ENCODE data around the gene BPTF. TPM values are rescaled to one million over a fixed set of nuclear protein-coding genes. Genes with fewer than 3 reads are reported as not detected.
"Not testable (repeated sequence)": the region's sequence is repeated elsewhere in the genome, so short reads cannot be mapped to it uniquely, and the experiment has no call there.

BPTF gene
- total RNA-seq, 8 experiments from 2014 or later = 19.6 to 105 (median 76.4) TPM

DNA sequence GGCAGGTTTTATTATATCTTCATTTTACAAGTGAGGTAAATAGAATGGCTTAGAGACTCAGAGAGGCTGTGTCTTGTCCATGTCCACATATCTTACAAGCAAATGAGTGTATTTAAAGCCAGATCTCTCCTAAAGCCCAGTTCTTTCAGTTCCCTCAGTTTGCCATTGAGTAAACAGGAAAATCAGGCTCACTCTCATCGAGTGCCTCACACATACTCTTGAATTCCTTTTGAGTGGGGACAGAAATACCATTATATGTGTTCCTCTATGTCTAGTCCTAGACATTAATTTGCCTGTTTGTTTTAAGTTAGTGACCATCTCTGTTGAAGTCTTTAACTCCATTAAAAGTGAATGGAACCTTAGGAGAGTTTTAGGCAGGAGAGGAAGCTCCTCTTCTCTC is 40.1 kb downstream of the BPTF start:
- Histone ChIP-seq H3K4me1 (replicated peaks in 1 of 2) (no peaks in the 10 kb centered on the region), H3K4me3 (no peak overlapping the region), H3K27ac (no peak overlapping the region)
- in situ Hi-C loops (cut with MboI; ENCODE audit: low pct_unique_long_range_greater_than_20kb in 2 of 9, low sequenced_read_pairs in 9 of 9, unreplicated experiment in 9 of 9) = no loop called here
- 33 to 100% (median 63%) methylated on average over 1 of the region's 1 CpG; no CpG with 5 or more reads in 4 of the 10 experiments for WGBS, 10 experiments
- ATAC-seq (replicated peaks in 6 of 8) = no peak

DNA sequence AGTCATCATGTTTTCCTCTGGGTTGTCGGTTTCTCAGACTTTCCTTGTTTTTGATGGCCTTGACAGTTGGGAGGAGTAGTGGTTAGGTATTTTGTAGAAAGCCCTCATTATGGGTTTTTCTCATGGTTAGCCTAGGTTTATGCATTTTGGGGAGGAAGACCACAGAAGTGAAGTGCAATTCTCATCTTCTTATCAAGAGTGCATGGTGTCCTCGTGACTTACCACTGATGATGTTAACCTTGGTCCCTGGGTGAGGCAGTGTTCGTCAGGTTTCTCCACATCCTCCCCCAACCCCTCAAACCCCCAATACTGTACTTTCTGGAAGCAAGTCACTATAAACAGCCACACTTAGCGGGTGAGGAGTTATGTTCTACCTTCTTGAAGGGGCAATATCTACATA is 42.3 kb downstream of the BPTF start:
- H3K4me1 ChIP-seq (replicated peaks in 1 of 2) = no peaks in the 10 kb centered on the region
- ATAC-seq (replicated peaks in 6 of 8) = no peak
- no peak overlapping the region for H3K4me3 ChIP-seq
- in situ Hi-C loops (cut with MboI; ENCODE audit: low pct_unique_long_range_greater_than_20kb in 2 of 9, low sequenced_read_pairs in 9 of 9, unreplicated experiment in 9 of 9) = no loop called here
- WGBS, 10 experiments = 83 to 100% (median 100%) methylated on average over 1 to 4 of the region's 4 CpGs; no CpG with 5 or more reads in 2 of the 10 experiments
- no peak overlapping the region for H3K27ac ChIP-seq

DNA sequence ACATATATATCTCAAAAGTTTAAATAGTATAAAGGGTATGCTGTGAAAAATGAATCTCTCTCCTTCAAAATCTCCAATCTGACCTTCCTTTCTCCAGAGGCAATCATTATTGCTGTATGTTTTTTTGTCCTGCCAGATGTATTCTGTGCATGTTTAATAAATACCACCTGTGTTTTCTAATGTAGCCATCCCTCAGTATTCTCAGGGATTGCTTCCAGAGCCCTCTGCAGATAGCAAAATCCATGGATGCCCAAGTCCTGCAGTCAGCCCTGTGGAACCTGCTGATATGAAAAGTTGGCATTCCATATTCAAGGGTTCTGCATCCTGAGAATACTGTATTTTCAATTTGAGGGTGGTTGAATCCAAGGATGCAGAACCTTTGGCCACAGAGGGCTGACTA is 42.9 kb downstream of the BPTF start:
- H3K4me3 ChIP-seq = no peak overlapping the region
- no peak overlapping the region for H3K27ac ChIP-seq
- no peaks in the 10 kb centered on the region for H3K4me1 ChIP-seq (replicated peaks in 1 of 2)
- in situ Hi-C loops (cut with MboI; ENCODE audit: low pct_unique_long_range_greater_than_20kb in 2 of 9, low sequenced_read_pairs in 9 of 9, unreplicated experiment in 9 of 9) = no loop called here
- ATAC-seq (replicated peaks in 6 of 8) = no peak

- 50 to 100% (median 89%) methylated on average over 1 to 5 of the region's 5 CpGs for WGBS, 10 experiments
- Histone ChIP-seq H3K27ac (no peak overlapping the region), H3K4me3 (no peak overlapping the region), H3K4me1 (replicated peaks in 1 of 2) (no peaks in the 10 kb centered on the region)
- in situ Hi-C loops (cut with MboI; ENCODE audit: low pct_unique_long_range_greater_than_20kb in 2 of 9, low sequenced_read_pairs in 9 of 9, unreplicated experiment in 9 of 9) = no loop called here
- no peak for ATAC-seq (replicated peaks in 6 of 8)
These were observed 54.4 kb downstream of the BPTF start for GRCh38 chr17:67879662-67880061.

GRCh38 chr17:67881083-67881482 is 55.8 kb downstream of the BPTF start:
- 67 to 100% (median 93%) methylated on average over 1 of the region's 1 CpG for WGBS, 10 experiments
- no peak for ATAC-seq (replicated peaks in 6 of 8)
- in situ Hi-C loops (cut with MboI; ENCODE audit: low pct_unique_long_range_greater_than_20kb in 2 of 9, low sequenced_read_pairs in 9 of 9, unreplicated experiment in 9 of 9) = no loop called here
- no peak overlapping the region for H3K4me3 ChIP-seq
- H3K27ac ChIP-seq = no peak overlapping the region
- no peaks in the 10 kb centered on the region for H3K4me1 ChIP-seq (replicated peaks in 1 of 2)

- ATAC-seq (replicated peaks in 6 of 8) = no peak
- 0 to 100% (median 79%) methylated on average over 1 of the region's 1 CpG for WGBS, 10 experiments
- in situ Hi-C loops (cut with MboI; ENCODE audit: low pct_unique_long_range_greater_than_20kb in 2 of 9, low sequenced_read_pairs in 9 of 9, unreplicated experiment in 9 of 9) = no loop called here
- Histone ChIP-seq H3K4me3 (no peak overlapping the region), H3K27ac (no peak overlapping the region), H3K4me1 (replicated peaks in 1 of 2) (no peaks in the 10 kb centered on the region)
These were observed 59.4 kb downstream of the BPTF start for GRCh38 chr17:67884741-67885140.

- in situ Hi-C loops (cut with MboI; ENCODE audit: low pct_unique_long_range_greater_than_20kb in 2 of 9, low sequenced_read_pairs in 9 of 9, unreplicated experiment in 9 of 9) = no loop called here
- no peak overlapping the region for H3K4me3 ChIP-seq
- H3K27ac ChIP-seq = no peak overlapping the region
- ATAC-seq (replicated peaks in 6 of 8) = no peak
- WGBS, 10 experiments = 22 to 98% (median 78%) methylated on average over 1 to 6 of the region's 6 CpGs; no CpG with 5 or more reads in 2 of the 10 experiments
- H3K4me1 ChIP-seq (replicated peaks in 1 of 2) = no peaks in the 10 kb centered on the region
These were observed 66.3 kb downstream of the BPTF start for GRCh38 chr17:67891481-67892119.

- peaks cover 12% of the 10 kb centered on the region in 2 donors for H3K4me1 ChIP-seq (replicated peaks in 1 of 2)
- WGBS, 10 experiments = 4 to 89% (median 77%) methylated on average over 3 to 8 of the region's 12 CpGs; no CpG with 5 or more reads in 3 of the 10 experiments
- H3K4me3 ChIP-seq = peak overlapping the region in 4 of 5 donors; percentile 1 to 17 (median 6)
- ATAC-seq (replicated peaks in 6 of 8) = peak in 5 of 8 experiments; percentile 94 to 97 (median 95)
- H3K27ac ChIP-seq = peak overlapping the region; percentile 79 to 83
- in situ Hi-C loops (cut with MboI; ENCODE audit: low pct_unique_long_range_greater_than_20kb in 2 of 9, low sequenced_read_pairs in 9 of 9, unreplicated experiment in 9 of 9) = no loop called here
These were observed 77.4 kb downstream of the BPTF start for GRCh38 chr17:67902511-67903231.

DNA sequence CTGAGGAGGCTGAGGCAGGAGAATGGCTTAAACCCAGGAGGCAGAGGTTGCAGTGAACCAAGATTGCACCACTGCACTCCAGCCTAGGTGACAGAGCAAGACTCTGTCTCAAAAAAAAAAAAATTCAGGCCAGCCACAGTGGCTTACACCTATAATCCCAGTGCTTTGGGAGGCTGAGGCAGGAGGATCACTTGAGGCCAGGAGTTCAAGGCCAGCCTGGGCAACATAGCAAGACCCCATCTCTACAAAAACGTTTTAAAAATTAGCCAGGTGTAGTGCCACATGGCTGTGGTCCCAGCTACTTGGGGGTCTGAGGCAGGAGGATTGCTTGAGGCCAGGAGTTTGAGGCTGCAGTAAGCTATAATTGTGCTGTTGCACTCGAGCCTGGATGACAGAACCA is 80.0 kb downstream of the BPTF start:
- ATAC-seq (replicated peaks in 6 of 8); H3K27ac ChIP-seq; H3K4me3 ChIP-seq; in situ Hi-C loops (cut with MboI; ENCODE audit: low pct_unique_long_range_greater_than_20kb in 2 of 9, low sequenced_read_pairs in 9 of 9, unreplicated experiment in 9 of 9): not testable (repeated sequence)
- peaks cover 12% of the 10 kb centered on the region in 2 donors for H3K4me1 ChIP-seq (replicated peaks in 1 of 2)
- WGBS, 10 experiments = 50 to 100% (median 75%) methylated on average over 1 to 2 of the region's 2 CpGs; no CpG with 5 or more reads in 2 of the 10 experiments

- ATAC-seq (replicated peaks in 6 of 8); H3K4me3 ChIP-seq; H3K4me1 ChIP-seq (replicated peaks in 1 of 2); H3K27ac ChIP-seq; in situ Hi-C loops (cut with MboI; ENCODE audit: low pct_unique_long_range_greater_than_20kb in 2 of 9, low sequenced_read_pairs in 9 of 9, unreplicated experiment in 9 of 9): not testable (repeated sequence)
- WGBS, 10 experiments = 75 to 100% (median 96%) methylated on average over 1 to 6 of the region's 7 CpGs
These were observed 85.0 kb downstream of the BPTF start for GRCh38 chr17:67910117-67910803.

GRCh38 chr17:67911059-67911782 is 85.9 kb downstream of the BPTF start:
- WGBS, 10 experiments = 93 to 100% (median 97%) methylated on average over 5 to 10 of the region's 10 CpGs
- Histone ChIP-seq H3K4me1 (replicated peaks in 1 of 2) (no peaks in the 10 kb centered on the region), H3K27ac (no peak overlapping the region), H3K4me3 (no peak overlapping the region)
- in situ Hi-C loops (cut with MboI; ENCODE audit: low pct_unique_long_range_greater_than_20kb in 2 of 9, low sequenced_read_pairs in 9 of 9, unreplicated experiment in 9 of 9) = no loop called here
- no peak for ATAC-seq (replicated peaks in 6 of 8)

- Histone ChIP-seq H3K4me1 (replicated peaks in 1 of 2) (no peaks in the 10 kb centered on the region), H3K27ac (no peak overlapping the region), H3K4me3 (no peak overlapping the region)
- in situ Hi-C loops (cut with MboI; ENCODE audit: low pct_unique_long_range_greater_than_20kb in 2 of 9, low sequenced_read_pairs in 9 of 9, unreplicated experiment in 9 of 9) = no loop called here
- ATAC-seq (replicated peaks in 6 of 8) = no peak
- WGBS, 10 experiments = 74 to 100% (median 93%) methylated on average over 1 to 4 of the region's 4 CpGs; no CpG with 5 or more reads in 1 of the 10 experiments
These were observed 86.8 kb downstream of the BPTF start for GRCh38 chr17:67912088-67912487.

DNA sequence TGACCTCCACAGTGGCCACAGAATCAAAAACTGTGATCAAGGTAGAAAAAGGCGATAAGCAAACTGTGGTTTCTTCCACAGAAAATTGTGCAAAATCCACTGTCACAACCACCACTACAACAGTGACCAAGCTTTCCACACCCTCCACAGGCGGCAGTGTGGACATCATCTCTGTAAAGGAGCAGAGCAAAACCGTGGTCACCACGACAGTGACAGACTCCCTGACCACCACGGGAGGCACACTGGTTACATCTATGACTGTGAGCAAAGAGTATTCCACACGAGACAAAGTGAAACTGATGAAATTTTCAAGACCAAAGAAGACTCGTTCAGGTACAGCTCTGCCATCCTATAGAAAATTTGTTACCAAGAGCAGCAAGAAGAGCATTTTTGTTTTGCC is 87.4 kb downstream of the BPTF start:
- 70 to 100% (median 92%) methylated on average over 1 to 7 of the region's 7 CpGs; no CpG with 5 or more reads in 1 of the 10 experiments for WGBS, 10 experiments
- no peak overlapping the region for H3K4me3 ChIP-seq
- no peak for ATAC-seq (replicated peaks in 6 of 8)
- H3K27ac ChIP-seq = no peak overlapping the region
- no peaks in the 10 kb centered on the region for H3K4me1 ChIP-seq (replicated peaks in 1 of 2)
- in situ Hi-C loops (cut with MboI; ENCODE audit: low pct_unique_long_range_greater_than_20kb in 2 of 9, low sequenced_read_pairs in 9 of 9, unreplicated experiment in 9 of 9) = no loop called here

Measured in motor neuron (in vitro differentiated cells).